ENCODE data around the gene CHCHD4.

CHCHD4 gene

DNA sequence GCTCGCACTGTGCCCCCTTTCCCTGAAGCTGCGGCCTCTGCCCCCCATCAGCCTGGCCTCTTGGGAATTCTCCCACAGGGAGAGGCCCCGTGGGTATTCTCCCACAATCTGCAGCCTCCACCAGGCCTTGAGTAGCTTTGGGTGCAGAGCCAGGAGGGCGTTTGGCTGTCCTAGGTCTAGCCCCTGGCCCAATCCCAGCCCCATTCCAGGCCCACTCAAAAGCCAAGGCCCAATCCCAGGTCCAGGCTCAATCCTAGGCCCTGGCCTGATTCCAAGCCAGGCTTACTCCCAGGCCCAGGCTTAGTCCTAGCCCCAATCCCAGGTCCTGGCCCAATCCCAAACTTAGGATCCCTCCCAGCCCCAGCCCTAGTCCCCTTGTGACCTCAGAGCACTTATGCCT is 59.8 kb downstream of the CHCHD4 start:
- H3K4me3 ChIP-seq (ENCODE audit: low read length), result no peak overlapping the region
- TF ChIP-seq CTCF (conservative IDR thresholded peaks at IDR 0.05; ENCODE audit: low read depth, low read length), result no peak
- no peak for DNase-seq (ENCODE audit: low read depth)

GRCh38 chr3:14063152-14063551 is 61.5 kb downstream of the CHCHD4 start:
- no peak overlapping the region for H3K4me3 ChIP-seq (ENCODE audit: low read length)
- no peak for TF ChIP-seq CTCF (conservative IDR thresholded peaks at IDR 0.05; ENCODE audit: low read depth, low read length)
- DNase-seq (ENCODE audit: low read depth), result no peak
